ENCODE measurements around the gene ASPA.
"Not testable (repeated sequence)": the region's sequence is repeated elsewhere in the genome, so short reads cannot be mapped to it uniquely, and the experiment has no call there.

Gene ASPA

GRCh38 chr17:3507869-3508268 lies 32.1 kb downstream of the ASPA start:
- DNase-seq (ENCODE audit: low read depth in 2 of 2), result no peak

- no peak for DNase-seq (ENCODE audit: low read depth in 2 of 2)
These were observed 34.3 kb downstream of the ASPA start for GRCh38 chr17:3510090-3510489.

GRCh38 chr17:3511852-3512504 lies 36.2 kb downstream of the ASPA start:
- no peak for DNase-seq (ENCODE audit: low read depth in 2 of 2)

GRCh38 chr17:3512505-3513171 lies 36.8 kb downstream of the ASPA start:
- DNase-seq (ENCODE audit: low read depth in 2 of 2), result no peak

GRCh38 chr17:3513305-3514035 lies 37.7 kb downstream of the ASPA start:
- no peak for DNase-seq (ENCODE audit: low read depth in 2 of 2)

GRCh38 chr17:3514167-3514566 lies 38.4 kb downstream of the ASPA start:
- not testable (repeated sequence) for DNase-seq (ENCODE audit: low read depth in 2 of 2)

GRCh38 chr17:3514873-3515272 lies 39.1 kb downstream of the ASPA start:
- no peak for DNase-seq (ENCODE audit: low read depth in 2 of 2)

GRCh38 chr17:3519472-3519871 lies 43.7 kb downstream of the ASPA start:
- DNase-seq (ENCODE audit: low read depth in 2 of 2), result not testable (repeated sequence)

GRCh38 chr17:3524024-3524423 lies 48.2 kb downstream of the ASPA start:
- DNase-seq (ENCODE audit: low read depth in 2 of 2), result no peak

GRCh38 chr17:3526491-3526890 lies 50.7 kb downstream of the ASPA start:
- no peak for DNase-seq (ENCODE audit: low read depth in 2 of 2)

- DNase-seq (ENCODE audit: low read depth in 2 of 2), result no peak
These were observed 51.2 kb downstream of the ASPA start for GRCh38 chr17:3526971-3527370.

- no peak for DNase-seq (ENCODE audit: low read depth in 2 of 2)
These were observed 51.7 kb downstream of the ASPA start for GRCh38 chr17:3527468-3527867.

GRCh38 chr17:3527896-3528295 lies 52.1 kb downstream of the ASPA start:
- no peak for DNase-seq (ENCODE audit: low read depth in 2 of 2)

- DNase-seq (ENCODE audit: low read depth in 2 of 2), result no peak
These were observed 52.6 kb downstream of the ASPA start for GRCh38 chr17:3528403-3528851.

- no peak for DNase-seq (ENCODE audit: low read depth in 2 of 2)
These were observed 53.2 kb downstream of the ASPA start for GRCh38 chr17:3528880-3529511.

GRCh38 chr17:3529817-3530741 lies 54.3 kb downstream of the ASPA start:
- no peak for DNase-seq (ENCODE audit: low read depth in 2 of 2)

GRCh38 chr17:3531266-3532101 lies 55.7 kb downstream of the ASPA start:
- DNase-seq (ENCODE audit: low read depth in 2 of 2), result no peak

- DNase-seq (ENCODE audit: low read depth in 2 of 2), result no peak
These were observed 56.5 kb downstream of the ASPA start for GRCh38 chr17:3532106-3532858.

- no peak for DNase-seq (ENCODE audit: low read depth in 2 of 2)
These were observed 57.0 kb downstream of the ASPA start for GRCh38 chr17:3532859-3533142.

- DNase-seq (ENCODE audit: low read depth in 2 of 2), result no peak
These were observed 58.0 kb downstream of the ASPA start for GRCh38 chr17:3533752-3534151.
